GM18508 (cell line): ENCODE results near the gene LRRK1.

Experiments
- ATAC-seq: cut with Tn5 transposase; IDR thresholded peaks from one replicate; pipeline ENCODE4 v1.9.1; 2021; ENCODE audit warnings: moderate number of reproducible peaks; ENCODE audit not compliant: insufficient read depth, unreplicated experiment

Gene LRRK1

DNA sequence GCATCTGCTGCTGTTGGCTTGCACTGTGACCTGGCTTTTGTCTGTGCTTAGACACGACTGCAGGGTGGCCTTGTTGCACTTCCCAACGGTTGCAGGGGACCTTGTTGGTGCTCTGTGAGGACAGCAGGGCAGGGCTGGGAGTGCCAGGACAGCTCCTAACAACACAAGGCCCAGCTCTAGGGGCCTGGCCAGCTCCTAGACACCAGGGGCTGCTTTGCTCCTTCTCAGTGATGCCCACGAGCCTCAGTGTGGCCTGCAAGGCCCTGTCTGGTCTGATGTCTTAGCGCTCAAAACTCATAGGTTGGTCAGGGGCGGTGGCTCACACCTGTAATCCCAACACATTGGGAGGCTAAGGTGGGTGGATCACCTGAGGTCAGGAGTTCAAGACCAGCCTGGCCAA, 183.6 kb downstream of the LRRK1 start:
- no peak for ATAC-seq

DNA sequence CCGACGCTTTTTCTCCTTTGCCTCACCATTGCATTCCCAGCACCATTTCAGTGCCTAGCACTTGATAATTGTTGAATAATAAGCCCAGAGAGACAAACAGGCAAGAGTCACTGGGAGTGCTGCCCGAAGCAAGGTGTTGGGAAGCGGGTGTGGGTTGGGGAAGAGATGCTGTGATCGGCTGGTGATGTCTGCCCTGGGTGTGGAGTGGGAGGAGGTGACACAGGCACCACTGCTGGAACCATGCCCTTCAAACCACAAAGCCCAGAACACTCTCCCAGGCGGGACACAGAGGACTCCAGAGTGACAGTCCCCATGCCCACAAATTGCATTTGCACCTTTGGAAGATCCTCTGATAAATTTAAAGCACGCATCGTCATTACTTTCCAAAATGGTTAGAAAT, 184.4 kb downstream of the LRRK1 start:
- ATAC-seq, result no peak

DNA sequence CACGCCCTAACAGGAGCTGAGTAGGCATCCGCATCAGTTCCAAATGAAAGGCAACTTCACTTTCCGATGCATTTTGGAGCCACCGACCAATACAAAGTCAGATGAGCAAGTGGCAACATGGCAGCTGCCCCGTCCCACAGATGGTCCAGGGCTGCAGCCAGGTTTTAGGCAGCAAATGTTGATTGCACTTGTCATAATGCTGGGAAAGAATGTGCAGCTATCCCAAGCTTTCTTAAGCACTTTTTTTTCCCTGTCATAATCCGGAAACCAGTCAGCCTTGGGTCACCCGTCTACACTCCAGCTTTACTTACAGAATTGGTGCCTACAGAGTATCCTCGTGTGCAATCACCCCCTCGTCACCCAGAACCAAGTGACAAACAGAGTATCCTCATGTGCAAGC, 185.0 kb downstream of the LRRK1 start:
- no peak for ATAC-seq

DNA sequence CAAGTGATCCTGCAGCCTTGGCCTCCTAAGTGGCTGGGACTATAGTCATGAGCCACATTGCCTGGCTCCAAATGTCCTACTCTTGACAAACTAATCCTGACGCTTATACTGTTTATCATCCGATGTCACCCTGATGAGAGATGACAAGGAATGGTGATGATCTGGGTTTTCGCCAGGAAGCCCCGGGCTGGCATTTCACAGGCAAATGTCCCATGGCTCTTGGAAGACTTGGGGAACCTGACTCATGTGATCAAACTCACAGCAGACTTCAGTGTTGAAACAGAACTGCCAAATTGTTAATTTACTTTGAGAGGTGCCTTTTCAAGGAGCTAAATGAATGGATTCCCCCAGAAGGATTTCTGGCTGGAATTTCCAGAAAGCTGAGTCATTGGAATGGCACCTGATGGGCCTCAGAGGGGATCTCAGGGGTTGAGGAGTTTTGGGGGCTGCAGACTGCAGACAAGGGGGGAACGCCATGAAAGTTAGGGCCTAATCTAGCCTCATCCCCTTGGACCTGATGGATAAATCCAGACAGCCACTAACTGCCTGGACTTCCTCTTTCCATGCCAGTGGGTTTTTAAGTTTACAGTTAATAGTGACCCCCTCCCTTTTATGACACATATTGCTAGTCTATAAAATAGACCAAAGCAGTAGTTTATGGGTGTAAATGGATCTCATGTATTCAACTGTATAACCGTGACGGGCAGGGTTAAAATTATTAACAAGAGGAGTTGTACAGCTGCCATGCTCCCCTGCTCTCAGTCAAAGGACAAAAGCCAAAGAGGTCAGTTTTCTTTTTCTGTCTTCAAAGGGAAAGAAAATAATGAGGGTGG, 186.1 kb downstream of the LRRK1 start:
- ATAC-seq, result no peak

DNA sequence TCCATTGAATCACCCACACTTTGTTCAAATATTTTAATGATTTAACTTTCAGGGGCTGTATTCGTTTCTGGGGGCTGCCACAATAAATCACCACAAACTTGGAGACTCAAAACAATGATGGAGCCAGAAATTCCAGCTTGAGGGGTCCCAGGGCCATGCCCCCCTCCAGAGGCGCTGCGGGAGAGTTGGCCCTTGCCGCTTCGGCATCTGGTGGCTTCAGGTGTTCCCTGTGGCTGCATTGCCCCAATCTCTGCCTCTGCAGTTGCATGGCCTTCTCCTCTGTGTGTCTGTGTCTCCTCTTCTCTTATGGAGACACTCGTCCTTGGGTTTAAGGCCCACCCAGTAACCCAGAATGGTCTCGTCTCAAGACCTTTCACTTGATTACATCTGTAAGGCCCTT, 187.9 kb downstream of the LRRK1 start:
- no peak for ATAC-seq

DNA sequence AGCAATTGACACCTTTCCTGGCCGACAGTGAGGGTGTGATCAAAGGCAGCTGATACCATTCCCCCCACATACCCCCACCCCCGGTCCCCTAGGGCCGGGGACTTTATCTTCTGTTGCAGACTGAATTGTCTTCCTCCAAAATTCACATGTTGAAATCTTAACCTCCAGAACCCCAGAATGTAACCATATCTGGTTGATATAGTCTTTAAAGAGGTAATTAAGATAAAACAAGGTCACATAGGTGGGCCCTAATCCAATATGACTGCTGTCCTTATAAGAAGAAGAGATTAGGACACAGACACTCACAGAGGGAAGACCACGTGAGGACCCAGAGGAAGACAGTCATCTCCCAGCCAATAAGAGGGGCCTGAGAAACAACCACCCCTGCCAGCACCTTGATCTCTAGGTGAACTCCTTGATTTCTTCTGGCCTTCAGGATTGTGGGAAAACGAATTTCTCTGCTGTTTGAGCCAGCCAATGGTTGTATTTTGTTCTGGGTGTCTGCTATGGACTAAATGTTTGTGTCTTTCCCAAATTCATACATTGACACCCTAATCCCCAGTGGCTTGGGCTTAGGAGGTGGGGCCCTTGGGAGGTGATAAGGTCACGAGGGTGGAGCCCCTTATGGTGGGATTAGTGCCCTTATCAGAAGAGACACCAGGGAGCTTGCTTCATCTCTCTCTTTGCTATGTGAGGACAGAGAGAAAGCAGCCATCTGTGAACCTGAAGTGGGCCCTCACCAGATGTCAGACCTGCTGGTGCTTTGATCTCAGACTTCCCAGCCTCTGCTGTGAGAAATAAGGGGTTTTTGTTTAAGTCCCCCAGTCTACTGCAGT, 188.7 kb downstream of the LRRK1 start:
- ATAC-seq, result no peak

DNA sequence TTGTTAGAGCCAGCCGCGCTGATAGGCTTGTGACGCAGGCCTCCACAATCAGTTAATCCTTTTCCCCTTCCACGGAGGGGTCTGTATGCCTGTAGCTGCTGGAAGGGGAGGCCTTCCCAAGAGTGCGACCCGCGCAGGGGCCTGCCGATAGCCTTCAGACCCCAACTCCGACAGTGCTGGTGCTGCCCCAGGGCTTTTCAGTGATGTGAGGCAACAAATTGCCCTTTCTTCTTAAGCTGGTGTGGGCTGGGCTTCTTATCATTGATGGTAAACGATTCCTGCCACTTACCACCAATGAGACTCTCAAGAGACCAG, 189.3 kb downstream of the LRRK1 start:
- ATAC-seq, result no peak

DNA sequence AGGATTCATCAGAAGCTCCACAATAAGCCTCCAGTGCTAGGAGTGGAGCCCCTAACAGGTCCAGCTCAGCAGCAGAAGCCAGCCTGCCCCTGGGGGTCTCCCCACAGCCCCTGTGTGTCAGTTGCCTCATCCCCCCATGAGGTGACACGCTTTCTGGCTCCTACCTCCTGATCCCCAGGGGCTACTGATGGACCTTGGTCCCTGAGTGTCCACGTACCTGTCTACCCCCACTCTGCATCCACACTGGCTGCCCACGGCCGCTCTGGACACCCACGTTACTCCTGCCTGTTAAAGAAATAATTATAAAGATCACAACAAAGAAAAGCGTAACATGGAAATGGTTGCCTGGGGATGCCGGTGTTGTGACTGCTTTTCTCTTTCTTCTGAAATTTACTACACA, 189.6 kb downstream of the LRRK1 start:
- no peak for ATAC-seq

DNA sequence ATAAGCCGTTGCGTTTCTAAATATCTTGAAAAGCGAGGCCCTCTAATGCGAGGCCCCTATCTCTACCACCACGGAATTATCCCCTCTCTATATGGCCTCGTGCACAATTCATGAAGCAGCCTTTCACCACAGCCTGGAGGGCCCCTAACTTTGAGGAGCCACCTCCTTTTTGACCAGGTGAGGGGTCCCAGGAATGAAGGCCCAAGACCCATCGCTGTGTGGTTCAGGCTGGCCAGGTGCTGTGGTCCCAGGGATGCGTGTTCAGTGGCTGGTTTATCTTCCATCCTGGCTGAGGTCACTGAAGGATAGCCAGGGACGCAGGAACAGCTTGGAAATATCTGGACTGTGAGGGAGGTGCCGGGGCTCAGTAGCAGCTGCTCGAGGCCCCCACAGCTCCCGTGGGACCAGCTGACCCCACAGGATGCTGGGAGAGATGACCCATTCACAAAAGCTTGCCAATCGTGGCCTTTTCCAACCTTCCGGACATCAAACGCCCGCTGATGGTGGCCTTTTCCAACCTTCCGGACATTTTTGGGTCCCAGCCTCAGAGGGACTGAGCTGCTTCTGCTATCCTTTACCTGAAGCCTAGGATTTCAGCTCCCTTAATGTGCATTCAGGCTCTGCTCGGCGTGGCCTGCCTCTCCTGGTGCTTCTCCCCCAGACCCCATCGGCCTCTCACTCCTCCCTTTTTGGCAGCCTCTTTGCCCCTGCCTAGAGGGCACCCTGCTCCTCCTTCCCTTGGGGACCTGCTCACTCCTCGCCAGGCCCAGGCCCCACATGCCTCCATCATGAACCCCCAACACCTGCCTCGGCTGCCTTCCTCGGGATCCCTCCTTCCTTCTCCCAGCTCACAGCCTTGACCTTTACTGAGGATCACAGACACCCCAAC, 191.8 kb downstream of the LRRK1 start:
- ATAC-seq, result no peak

DNA sequence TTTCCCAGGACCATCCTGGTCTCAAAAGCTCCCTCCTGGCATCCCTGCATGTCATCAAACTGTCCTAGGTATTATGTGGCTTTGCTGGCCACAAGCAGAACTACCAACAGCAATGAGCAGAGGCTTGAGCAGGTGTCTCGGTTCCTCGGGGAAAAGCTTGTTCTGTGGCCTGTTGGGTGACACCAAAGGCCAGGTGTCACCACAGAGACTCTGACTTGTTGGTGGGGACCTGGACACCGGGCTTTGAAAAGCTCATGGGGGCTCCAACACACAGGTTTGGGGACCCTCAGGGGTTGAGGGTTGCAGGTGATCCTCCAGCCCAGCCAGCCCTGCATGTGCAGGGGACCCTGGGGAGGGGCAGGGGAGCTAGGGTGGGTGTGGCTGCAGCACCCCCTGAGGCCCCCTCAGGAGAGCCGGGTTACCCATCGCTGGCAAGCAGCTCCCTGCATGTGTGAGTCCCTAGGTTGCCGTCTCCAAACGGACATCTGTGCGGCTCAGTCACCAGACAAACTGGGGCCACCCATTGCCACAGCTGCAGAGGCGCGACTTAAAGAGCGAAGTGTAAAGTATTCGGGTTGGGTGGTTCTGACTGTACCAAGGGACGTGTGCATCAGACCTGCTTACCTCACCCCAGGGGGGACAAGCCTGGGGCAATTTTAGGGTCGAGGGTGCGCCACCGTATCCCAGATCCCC, 192.6 kb downstream of the LRRK1 start:
- no peak for ATAC-seq

DNA sequence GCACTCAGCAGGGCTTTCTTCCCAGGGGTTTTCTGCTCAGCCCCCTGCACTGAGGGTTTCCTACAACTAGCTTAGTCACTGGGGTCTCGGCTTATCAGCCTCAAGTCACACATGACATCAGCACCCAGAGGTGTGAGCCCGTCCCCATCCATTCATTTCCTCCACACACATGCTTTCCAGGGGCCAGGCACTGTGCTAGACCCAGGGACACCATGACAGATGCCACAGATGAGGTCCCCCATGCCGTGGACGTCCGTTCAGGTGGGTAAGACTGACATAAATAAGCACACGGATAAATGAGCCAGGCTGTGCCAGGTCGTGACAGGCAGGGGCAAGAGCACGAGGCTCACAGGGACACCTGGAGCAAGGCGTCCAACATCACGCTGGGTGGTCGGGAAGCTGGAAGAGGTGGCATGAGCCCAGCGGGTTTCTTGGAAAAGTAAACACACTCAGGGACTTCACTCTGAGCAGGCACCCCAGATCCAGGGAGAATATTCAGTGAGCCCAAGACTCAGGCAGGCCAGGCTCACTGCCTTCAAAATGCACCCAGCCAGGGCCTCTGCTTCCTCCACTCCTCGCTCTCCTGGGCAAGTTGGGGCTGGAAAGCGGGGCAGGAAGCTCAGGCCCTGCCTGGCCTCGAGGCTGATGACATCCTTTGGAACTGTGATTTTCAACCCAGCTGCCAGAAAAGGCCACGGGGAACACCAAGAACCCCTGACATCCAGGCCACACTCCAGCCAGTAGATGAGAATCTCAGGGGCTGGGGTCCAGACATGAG, 193.4 kb downstream of the LRRK1 start:
- ATAC-seq, result no peak

DNA sequence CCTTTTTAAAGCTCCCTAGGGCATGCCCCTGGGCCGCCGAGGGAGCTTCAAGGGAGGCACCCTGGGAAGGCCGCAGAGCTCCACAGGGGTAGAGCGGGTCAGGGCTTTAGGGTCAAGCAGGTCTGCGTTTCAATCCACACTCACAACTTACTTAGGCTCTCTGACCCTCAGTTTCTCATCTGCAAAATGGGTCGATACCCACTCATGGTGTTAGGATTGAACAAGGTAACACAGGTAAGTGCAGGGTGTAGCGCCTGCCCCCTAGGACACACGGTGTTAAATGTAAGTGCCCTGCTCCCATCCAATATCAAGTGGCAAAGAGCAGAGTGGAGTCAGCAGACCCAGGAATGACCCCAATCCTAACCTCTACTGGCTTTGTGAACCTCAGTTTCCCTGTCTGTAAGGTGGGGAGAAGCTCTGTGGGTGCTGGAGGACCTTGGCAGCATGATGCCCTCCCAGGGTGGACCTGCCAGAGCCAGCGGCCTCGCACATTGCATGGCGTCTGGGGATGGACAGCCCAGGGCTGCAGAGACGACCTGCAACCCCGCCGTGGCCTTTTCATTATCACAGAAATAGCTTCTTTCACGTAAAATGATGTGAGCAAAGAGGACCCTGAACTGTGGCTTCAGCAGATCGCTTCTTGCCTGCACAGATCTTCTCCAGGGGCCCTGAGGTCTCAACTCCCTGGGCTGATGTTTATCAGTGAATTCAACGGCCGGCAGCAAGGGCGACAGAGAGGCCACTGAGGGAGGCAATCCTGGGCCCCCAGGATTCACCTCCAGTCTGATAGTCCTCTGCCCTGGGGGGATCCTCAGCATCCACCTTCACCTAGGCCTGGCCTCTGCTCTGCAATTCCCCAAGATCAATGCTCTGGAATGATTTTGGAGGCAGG, 194.2 kb downstream of the LRRK1 start:
- no peak for ATAC-seq

DNA sequence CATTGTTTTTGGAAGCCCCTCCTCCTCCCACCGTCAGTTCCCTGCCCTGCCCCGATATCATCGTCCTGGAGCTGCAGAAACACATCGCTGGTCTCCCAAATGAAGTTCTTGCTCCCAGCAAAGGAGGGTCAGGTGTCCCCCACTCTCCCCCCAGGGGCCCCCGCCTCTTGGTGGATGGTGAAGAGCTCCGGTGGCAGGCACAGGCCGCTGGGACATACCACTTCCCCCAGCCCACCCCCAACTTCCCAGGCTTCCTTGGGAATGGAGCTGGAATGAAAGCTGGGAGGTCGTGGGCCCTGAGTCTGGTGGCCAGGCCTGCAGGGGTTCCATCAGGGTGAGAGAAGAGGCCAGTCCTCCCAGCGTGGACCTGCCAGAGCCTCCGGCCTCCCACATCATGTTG, 195.0 kb downstream of the LRRK1 start:
- no peak for ATAC-seq

DNA sequence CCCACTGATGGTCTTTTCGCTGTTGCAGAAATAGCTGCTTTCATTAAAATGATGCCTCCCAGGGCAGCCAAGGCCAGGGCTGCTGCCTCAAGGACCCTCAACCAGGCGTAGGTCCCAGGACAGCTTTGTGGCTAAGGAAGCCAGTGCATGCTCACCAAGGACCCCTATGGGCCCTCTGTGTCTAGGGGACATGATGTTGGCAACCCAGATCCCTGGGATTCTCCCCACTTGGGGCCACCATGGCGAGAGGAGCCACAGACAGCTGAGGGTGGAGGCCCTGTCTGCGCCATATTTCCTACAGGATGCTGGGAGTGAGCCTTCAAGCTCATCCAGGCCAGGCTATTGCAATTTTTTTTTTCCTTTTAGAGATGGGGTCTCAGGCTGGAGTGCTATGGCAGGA, 195.5 kb downstream of the LRRK1 start:
- no peak for ATAC-seq

DNA sequence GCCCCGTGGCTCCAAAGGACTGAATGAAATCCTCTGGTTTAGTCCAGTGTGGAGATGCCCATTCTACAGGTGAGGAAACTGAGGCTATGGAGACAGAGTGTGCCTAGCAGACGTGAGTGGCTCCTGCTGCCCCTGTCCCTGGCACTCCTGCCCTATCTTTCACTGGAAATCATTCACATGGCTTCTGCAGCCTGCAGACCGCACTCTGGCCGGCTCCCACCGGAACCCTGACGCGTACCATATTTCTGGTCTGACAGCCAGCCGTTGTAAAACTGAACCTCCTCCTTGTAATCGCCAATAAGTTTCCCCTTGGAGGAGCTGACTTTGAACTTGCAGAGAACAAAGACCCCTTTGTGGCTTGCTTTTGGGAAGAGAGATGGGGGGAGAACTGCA, 196.2 kb downstream of the LRRK1 start:
- ATAC-seq, result no peak

DNA sequence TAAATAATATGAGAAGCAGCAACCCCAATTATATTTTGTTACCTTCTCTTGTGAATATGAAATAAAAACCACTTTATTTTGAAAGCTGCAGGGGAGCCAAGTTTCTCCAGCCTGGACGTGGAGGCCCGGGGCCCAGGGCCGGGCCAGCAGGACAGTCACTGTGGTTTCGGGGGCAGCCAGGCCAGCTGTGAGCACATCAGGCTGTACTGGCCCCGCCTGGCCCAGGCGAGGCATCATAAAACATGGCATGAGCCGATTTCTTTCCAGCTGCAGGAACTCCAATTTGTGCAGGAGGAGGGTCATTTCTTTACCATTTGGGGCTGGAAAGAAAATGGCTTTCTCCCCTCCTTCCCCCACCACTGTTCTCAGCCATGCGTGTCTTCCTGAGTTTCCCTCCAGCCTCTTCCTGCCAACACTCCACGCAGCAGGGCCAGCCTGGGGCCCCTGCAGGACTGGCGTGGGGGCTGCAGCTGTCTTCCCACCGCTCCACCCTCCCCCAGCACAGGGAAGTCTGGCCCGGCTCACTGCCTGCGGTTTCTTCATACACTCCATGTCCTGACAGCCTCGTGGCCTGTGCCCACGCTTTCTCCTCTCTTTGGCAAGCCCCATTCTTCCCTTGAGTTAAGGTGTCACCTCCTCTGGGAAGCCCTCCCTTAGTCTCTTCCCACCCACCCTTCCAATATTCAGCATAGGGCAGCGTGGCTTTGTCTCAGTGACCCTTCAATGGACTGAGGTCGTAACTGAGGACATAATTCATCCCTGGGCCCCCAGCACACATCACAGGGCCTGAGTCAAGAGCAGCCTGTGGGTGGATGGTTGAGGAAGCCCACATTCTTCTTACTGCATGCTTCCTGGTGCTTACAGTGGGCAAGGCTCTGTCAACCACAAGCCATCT, 196.9 kb downstream of the LRRK1 start:
- no peak for ATAC-seq

DNA sequence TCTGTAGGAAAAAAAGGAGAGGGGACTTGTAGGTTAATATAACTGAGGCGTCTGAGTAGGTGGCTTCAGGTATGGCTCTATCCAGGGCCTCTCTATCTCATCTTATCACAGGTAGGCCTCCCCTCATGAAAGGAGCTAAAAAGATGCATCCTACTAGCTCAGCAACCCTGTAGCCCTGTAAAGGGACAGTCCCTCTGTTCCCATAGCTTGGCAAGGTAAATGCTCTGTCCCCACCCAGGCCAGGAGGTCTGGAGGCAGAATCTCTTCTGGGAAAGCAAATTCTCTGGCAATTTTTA, 197.5 kb downstream of the LRRK1 start:
- ATAC-seq, result no peak

DNA sequence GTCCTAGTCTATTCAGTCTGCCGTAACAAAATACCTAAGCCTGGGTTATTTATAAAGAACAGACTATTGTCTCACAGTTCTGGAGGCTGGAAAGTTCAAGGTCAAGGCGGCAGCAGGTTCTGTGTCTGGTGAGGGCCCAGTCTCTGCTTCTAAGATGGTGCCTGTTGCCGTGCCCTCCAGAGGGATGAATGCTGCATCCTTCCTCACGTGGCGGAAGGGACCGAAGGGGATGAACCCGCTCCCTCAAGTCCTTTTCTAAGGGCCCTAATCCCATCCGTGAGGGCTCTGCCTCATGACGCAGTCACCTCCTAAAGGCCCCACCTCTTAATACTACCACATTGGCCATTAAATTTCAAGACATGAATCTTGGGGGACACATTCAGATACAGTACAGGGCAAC, 199.0 kb downstream of the LRRK1 start:
- ATAC-seq, result no peak
